ENCODE measurements around the gene POLR2C. TPM values are rescaled to one million over a fixed set of nuclear protein-coding genes. Genes with fewer than 3 reads are reported as not detected.
A peak's percentile ranks its signal among the peaks of the same experiment; 100 is the strongest.

POLR2C gene
- total RNA-seq, 1 donor from 2014 or later, result 52.1 TPM

GRCh38 chr16:57507136-57508034 lies 44.9 kb downstream of the POLR2C start:
- no peaks in the 10 kb centered on the region for H3K9me3 Mint-ChIP-seq (ENCODE audit: unreplicated experiment)
- DNase-seq (ENCODE audit: low spot score), result no peak
- peak overlapping the region; percentile 24 for H3K27ac Mint-ChIP-seq (ENCODE audit: unreplicated experiment)
- H3K27me3 Mint-ChIP-seq (ENCODE audit: unreplicated experiment), result peaks cover 3% of the 10 kb centered on the region
- no peak overlapping the region for H3K4me3 Mint-ChIP-seq (ENCODE audit: unreplicated experiment)
- peaks cover 41% of the 10 kb centered on the region for H3K4me1 Mint-ChIP-seq (ENCODE audit: unreplicated experiment)
- TF ChIP-seq, protein P1, sequence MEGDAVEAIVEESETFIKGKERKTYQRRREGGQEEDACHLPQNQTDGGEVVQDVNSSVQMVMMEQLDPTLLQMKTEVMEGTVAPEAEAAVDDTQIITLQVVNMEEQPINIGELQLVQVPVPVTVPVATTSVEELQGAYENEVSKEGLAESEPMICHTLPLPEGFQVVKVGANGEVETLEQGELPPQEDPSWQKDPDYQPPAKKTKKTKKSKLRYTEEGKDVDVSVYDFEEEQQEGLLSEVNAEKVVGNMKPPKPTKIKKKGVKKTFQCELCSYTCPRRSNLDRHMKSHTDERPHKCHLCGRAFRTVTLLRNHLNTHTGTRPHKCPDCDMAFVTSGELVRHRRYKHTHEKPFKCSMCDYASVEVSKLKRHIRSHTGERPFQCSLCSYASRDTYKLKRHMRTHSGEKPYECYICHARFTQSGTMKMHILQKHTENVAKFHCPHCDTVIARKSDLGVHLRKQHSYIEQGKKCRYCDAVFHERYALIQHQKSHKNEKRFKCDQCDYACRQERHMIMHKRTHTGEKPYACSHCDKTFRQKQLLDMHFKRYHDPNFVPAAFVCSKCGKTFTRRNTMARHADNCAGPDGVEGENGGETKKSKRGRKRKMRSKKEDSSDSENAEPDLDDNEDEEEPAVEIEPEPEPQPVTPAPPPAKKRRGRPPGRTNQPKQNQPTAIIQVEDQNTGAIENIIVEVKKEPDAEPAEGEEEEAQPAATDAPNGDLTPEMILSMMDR (IDR thresholded peaks at IDR 0.05; ENCODE audit: unreplicated experiment), result no peak
- no peaks in the 10 kb centered on the region for H3K36me3 Mint-ChIP-seq (ENCODE audit: low read depth, unreplicated experiment)

DNA sequence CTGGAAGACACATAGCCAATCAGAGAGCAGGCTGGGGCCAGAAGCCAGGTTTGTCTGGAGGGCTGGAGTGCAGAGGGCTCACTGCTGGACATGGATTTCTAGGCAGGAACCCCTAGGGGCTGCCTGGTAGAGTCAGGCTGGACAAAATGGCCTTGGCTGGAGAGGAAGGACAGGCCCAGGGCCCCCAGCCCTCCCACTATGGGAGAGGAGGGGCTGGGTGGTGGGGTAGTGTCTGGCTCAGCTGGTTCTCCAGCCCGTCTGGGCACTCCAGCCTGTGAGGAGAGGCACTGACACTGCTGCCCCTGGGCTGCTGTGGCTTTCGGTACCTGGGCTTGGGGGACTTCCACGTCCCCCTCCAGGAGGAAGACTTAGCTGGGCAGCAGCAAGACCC lies 45.6 kb downstream of the POLR2C start:
- Mint-ChIP-seq H3K4me1 (ENCODE audit: unreplicated experiment) (peaks cover 38% of the 10 kb centered on the region), H3K27ac (ENCODE audit: unreplicated experiment) (peak overlapping the region; percentile 24), H3K9me3 (ENCODE audit: unreplicated experiment) (no peaks in the 10 kb centered on the region), H3K4me3 (ENCODE audit: unreplicated experiment) (no peak overlapping the region), H3K27me3 (ENCODE audit: unreplicated experiment) (peaks cover 3% of the 10 kb centered on the region), H3K36me3 (ENCODE audit: low read depth, unreplicated experiment) (peaks cover 3% of the 10 kb centered on the region)
- TF ChIP-seq, protein P1 (IDR thresholded peaks at IDR 0.05; ENCODE audit: unreplicated experiment), result no peak
- DNase-seq (ENCODE audit: low spot score), result no peak

DNA sequence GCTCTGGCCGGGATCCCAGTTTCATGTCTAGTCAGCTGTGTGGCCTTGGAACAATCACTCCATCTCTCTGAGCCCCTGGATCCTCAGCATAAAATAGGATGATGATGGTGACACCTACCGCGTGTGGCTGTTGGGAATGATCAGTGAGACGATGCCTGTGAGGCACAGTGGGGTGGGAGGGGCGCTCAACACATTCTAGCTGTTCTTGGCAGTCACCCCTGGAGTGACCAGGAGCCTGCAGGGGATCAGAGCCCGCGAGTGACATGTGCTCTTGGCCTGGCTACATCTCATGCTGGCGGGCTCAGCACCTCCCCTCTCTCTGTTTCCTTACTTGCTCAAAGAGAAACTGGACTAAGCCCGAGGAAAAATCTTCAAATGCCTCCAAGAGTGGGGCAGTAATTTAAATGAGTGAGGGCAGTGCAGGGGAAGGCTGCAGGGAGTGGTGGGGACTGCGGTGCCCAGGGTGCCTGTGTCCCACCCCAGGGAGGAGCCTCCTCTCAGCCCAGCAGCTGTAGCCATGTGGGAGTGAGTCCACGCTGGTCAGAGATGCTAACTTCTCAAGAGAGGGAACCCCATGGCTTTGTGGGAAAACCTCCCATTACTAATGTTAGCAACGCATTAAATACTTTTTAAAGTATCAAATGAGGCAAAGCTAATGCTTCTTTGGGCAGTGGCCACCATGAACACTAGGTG lies 46.9 kb downstream of the POLR2C start:
- Mint-ChIP-seq H3K9me3 (ENCODE audit: unreplicated experiment) (no peaks in the 10 kb centered on the region), H3K4me3 (ENCODE audit: unreplicated experiment) (no peak overlapping the region), H3K27ac (ENCODE audit: unreplicated experiment) (no peak overlapping the region), H3K4me1 (ENCODE audit: unreplicated experiment) (peaks cover 51% of the 10 kb centered on the region), H3K27me3 (ENCODE audit: unreplicated experiment) (peaks cover 8% of the 10 kb centered on the region), H3K36me3 (ENCODE audit: low read depth, unreplicated experiment) (peaks cover 9% of the 10 kb centered on the region)
- DNase-seq (ENCODE audit: low spot score), result no peak
- TF ChIP-seq, protein P1 (IDR thresholded peaks at IDR 0.05; ENCODE audit: unreplicated experiment), result no peak

DNA sequence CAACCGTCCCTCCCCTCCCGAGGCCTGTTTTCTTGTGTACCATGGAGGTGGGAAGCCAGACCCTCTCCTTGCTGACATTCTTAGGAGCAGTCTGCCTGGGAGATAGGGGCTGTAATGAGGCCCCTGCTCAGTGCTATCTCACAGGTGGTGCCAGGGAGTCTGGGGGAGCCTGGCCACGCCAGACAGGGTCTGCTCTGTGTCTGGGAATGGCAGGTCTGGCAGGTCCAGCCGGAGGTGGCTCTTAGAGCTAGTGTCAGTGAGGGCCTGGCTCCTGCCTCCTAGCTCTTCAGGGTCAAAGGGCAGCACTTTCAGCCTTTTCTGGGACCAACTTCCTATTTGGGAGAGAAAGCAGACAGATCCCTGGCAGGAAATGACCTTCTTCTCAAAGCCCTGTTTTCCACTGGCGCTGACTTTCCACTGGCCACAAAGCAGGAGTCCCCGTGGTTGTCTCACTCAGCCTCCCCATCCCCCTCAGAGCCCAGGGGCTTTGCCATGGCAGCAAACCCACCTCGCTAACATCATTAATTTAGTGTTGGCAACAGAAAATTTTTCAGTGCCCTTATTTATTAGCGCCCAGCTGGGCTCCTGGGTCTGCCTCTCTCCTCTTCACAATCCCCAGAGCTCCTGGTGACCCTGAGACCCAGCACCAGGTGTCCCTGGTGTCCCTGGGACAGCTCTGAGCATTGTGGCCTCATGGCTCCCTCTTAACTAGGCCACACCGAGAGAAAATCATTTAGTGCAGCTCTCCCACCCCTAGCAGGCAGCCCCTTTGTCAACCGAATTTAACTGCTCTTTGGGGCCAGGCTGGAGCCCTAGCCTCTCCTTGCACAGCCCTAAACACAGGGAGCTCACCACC lies 47.8 kb downstream of the POLR2C start:
- Mint-ChIP-seq H3K27me3 (ENCODE audit: unreplicated experiment) (peaks cover 8% of the 10 kb centered on the region), H3K4me3 (ENCODE audit: unreplicated experiment) (no peak overlapping the region), H3K36me3 (ENCODE audit: low read depth, unreplicated experiment) (peaks cover 9% of the 10 kb centered on the region), H3K9me3 (ENCODE audit: unreplicated experiment) (no peaks in the 10 kb centered on the region), H3K4me1 (ENCODE audit: unreplicated experiment) (peaks cover 56% of the 10 kb centered on the region), H3K27ac (ENCODE audit: unreplicated experiment) (peak overlapping the region; percentile 83)
- no peak for DNase-seq (ENCODE audit: low spot score)
- TF ChIP-seq, protein P1 (IDR thresholded peaks at IDR 0.05; ENCODE audit: unreplicated experiment), result no peak
